Measurements from ENCODE around the gene CACNA1H.

GRCh38 chr16:1151424-1152122, 1.3 kb upstream of the CACNA1H start:
- TF ChIP-seq BHLHE40 (IDR thresholded peaks at IDR 0.05; ENCODE audit: borderline replicate concordance) (no peak), ELF4 (IDR thresholded peaks at IDR 0.05) (no peak), SP1 (IDR thresholded peaks at IDR 0.05) (no peak), FOXK2 (IDR thresholded peaks at IDR 0.05) (no peak), TARDBP (IDR thresholded peaks at IDR 0.05) (no peak), FOXM1 (IDR thresholded peaks at IDR 0.05; ENCODE audit: borderline replicate concordance) (no peak), L3MBTL2 (conservative IDR thresholded peaks at IDR 0.05) (no peak), FOXA1 (IDR thresholded peaks at IDR 0.05) (no peak), HDGF (IDR thresholded peaks at IDR 0.05; ENCODE audit: borderline replicate concordance) (no peak), NFRKB (IDR thresholded peaks at IDR 0.05) (no peak), CTBP1 (IDR thresholded peaks at IDR 0.05; ENCODE audit: borderline replicate concordance) (no peak), ARNT (IDR thresholded peaks at IDR 0.05) (no peak), PKNOX1 (IDR thresholded peaks at IDR 0.05) (no peak), LEF1 (IDR thresholded peaks at IDR 0.05; ENCODE audit: borderline replicate concordance) (no peak)
